Stimulated activated CD8-positive, alpha-beta memory T cell treated with anti-CD3 and anti-CD28 coated beads, Interleukin-12 subunit alpha, Interleukin-12 subunit beta, amount 100 ng/mL, for 1 hour (primary cell): Measurements from ENCODE around the gene AFAP1L1.
"Not testable (repeated sequence)": the region's sequence is repeated elsewhere in the genome, so short reads cannot be mapped to it uniquely, and the experiment has no call there.

ENCODE experiments used
- DNase-seq: peaks from one replicate; pipeline ENCODE4 v3.0.0-alpha.2; 2020; ENCODE audit warnings: low read depth

The AFAP1L1 gene

DNA sequence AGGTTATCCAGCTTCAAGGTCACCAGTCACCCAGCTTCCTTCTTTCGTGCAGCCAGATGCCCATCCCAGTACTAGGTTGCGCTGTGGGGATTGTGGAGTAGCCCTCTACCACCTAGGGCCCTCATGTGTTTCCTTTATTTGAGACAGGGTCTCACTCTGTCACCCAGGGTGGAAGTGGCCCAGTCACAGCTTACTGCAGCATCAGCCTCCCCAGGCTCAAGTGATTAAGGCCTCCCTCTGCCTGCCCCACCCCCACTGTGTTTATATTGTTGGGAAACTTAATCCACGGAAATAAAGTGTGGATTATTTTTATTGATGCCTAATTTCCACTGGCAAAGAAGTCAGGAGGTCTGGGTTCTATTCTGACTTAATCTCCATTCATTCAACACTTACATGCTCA is 103.1 kb downstream of the AFAP1L1 start:
- no peak for DNase-seq

DNA sequence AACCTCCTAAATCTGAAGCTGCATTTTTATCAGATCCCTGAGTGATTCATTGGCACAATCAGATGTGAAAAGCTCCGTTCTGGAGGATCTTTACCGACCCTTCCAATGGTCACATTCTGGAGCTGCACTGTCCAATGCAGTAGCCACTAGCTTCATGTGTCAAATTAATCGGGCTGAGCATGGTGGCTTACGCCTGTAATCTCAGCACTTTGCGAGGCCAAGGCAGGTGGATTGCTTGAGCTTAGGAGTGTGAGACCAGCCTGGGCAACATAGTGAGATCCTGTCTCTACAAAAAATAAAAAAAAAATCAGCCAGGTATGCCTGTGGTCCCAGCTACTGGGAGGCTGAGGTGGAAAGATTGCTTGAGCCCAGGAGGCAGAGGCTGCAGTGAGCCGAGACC is 103.8 kb downstream of the AFAP1L1 start:
- no peak for DNase-seq

DNA sequence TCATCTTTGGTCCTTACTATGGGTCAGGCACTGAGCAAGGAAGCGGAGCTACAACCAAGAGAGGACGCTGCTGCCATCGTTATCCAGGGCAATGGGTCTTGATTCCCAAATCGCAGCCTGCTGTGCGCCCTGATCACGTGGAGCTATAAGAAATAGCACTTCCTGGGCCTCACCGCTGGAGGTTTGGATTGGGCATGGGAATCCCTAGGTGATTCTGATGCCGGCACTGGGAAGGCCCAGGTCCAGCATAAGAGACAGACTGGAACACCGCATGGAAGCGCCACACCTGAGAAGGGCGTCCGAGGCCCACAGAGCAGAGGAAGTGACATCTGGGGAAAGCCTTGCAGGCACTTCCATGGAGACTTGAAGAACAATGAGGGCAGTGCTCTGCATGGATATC is 104.4 kb downstream of the AFAP1L1 start:
- no peak for DNase-seq

DNA sequence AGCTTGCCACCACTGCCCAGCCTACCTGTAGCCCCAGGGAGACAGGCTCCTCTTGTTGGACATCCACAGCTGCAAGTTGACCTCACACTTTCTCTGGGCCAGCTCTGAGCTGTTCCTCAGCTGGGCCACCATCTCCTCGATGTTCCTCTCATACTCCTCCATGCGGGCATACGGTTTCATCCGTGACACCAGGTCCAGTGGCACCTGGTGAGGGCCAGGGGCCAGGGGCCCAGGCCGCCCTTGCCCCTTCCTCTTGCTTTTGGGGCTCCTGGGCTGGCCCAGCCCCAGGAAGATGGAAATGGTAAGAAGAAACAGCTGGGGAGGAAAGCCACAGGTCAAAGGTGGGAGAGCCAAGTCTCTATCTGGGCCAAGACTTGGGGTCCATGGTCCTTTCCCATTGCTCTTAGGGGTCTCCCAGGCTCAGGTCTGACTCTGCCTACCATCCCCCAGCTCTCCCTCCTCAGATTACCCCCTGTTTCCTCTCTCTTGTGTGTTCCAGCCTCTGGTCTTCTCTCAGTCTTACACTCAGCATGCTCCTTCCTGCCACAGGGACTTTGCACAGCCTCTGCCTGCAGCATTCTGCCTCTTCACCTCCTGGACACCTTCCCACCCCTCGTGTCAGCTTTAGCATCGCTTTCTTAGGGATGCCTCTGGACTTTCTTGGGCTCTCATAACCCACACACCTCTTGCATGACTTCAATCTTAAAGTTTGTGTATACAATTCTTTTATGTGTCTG is 105.2 kb downstream of the AFAP1L1 start:
- DNase-seq, result no peak

DNA sequence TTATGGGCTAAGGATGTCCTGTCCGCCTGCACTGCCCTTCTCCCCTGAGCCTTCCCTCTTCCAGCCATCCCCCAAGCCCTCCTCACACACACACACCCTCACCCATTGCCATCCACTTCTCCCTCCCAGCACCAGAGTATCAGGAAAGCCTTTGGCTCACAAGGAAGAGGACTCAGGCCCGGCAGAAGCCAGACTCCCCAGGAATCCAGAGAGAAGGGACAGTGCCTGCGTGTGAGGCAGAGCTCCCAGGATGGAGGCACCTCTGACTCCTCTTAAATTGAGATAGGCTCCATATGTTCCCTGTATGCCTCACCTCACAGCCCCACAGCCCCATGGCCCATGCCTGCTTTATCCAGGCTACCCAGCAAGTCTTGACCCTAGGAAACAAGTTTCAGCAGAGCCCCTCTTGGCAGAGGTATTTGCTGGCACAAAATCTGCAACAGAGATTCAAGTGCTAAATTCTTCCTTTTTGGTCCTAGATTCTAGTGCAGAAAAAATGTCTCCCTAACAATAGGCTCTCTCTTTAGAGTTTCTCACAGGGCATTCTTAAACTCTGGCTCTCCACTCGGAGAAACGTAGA is 106.7 kb downstream of the AFAP1L1 start:
- no peak for DNase-seq

DNA sequence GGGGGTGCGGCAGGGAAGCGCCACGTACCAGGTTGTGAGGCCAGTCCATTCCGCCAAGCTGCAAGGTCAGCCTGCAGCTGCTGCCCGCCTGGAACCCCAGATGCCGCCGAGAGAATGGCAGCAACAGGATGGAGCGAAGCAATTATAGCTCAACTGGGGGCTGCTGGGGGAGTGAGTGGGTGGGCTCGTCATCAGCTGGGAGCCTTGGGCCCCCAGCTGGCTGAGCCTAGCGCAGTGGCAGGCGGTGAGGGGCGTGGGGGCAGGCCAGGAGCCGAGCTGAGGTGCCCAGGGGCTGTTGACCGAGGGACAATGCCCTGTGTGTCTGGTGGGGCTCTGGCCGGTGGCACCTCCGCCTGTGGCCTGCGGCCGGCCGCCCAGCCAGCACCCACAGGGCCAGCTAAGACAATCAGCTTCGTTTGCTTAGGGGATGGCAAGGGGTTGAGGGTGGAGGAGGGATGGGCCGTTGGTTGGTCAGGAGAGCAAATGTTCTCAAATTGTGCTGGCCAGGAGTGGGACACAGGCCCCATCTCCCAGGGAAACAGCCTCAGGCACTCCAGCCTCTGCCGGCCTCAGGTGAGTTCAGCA is 107.6 kb downstream of the AFAP1L1 start, which contains the start of gene IL17B:
Gene IL17B, minus strand, starts transcription at position 116 of the 585 bp plus-strand sequence. Its CDS starts 67 bp downstream, at position 49.
- DNase-seq, result no peak

DNA sequence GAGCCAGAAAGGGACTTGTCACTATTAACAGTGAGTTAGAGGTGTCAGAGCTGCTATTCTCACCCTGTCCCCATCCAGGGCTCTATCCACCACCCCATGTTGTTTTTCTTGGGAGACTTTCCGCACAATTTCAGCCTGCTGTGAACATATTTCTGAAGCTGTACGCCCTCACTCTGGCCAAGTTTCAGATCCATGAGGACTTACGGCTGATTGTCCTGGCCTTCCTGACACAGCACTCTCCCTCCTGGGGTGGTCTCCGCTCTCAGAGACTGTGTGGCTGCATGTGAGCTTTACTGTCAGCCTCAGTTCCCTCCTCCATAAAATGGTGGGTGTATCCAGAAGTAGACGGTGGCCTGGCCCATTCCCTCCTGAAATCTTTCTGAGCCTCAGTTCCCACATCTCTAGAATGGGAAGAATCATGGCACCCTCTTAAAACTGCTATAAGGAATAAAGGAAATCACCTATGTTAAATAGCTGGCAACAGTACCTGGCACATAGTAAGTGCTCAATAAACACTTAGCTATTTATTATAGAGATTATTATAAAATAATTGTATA is 108.2 kb downstream of the AFAP1L1 start:
- DNase-seq, result no peak

DNA sequence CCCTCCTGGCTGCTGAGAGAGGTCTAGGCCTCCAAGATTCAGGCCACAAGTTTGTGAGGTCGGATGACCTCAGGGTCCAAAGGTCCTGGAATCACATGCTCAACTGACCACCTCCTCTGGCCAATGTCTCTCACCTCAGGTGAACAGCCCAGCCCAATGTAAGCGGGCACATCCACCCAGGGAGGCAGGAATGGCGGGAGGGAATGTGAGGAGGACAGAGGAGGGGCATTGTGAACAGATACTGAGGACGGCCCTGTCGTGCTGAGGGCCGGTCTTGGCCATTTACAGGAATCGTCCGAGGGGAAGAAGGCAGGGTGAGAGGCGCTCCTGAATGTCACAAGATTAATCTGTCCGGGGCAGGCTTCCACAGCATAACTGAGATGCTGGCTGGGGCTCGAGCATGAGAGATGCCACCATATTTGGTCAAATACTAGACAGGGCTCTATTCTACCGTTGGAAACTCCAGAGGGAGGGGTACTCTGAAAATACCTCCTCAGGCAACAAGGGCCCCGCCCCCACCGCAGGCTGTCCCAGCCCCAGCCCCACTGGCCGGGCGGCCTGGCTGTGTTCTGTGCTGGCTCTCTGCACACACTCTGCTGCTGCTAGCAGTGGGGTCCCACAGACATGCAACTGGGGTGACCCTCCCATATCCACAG is 108.9 kb downstream of the AFAP1L1 start:
- DNase-seq, result no peak

DNA sequence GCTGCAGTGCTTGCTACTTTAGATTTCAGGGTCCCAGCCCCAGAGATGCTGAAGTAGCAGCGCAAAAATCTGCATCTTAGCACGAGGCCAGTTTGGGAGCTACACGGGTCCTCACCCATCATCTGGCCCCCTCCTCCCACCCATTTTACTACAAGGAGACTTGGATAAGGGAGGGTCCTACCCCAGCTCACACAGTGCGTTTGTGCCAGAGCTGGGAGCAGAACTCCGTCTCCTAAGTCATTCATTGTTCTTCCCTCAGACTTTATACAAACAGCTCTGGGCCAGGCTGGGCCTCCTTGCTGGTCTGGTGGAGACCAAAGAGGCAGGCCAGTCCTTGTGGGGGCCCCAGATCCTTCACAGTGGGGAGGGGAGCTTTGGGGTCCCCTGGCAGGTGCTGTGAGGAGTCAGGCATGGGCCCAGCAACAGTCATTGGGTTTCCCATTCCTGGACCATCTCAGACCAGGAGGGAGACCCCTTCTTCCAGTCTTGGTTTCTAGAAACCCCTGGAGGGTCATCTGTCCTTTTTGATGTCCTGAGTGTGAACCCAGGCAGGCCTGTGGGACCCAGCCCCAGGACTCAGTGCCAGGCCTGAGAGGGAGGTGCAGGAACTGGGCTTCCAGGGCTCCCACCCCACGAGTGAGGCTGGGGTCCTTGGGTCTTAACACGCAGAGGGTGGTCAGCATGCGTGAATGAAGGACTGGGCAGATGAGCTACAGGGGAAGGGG is 109.8 kb downstream of the AFAP1L1 start:
- no peak for DNase-seq

DNA sequence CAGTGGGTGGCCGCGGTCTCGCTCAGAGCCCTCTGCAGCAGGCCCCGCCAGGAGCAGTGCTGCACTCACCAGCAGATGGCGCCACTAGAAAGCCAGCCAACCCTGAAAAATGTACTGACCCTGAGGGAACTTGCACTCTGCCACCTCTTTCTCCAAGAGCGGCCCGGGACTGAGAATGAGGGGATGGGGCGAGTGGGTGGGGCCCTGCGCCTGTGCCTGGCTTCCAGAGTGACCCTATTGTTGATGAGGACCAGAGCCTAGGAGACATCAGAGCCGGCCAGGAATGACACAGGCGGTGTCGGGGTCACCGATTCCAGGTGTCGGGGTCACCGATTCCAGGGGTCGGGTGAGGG is 110.3 kb downstream of the AFAP1L1 start:
- DNase-seq, result peak; percentile 60

DNA sequence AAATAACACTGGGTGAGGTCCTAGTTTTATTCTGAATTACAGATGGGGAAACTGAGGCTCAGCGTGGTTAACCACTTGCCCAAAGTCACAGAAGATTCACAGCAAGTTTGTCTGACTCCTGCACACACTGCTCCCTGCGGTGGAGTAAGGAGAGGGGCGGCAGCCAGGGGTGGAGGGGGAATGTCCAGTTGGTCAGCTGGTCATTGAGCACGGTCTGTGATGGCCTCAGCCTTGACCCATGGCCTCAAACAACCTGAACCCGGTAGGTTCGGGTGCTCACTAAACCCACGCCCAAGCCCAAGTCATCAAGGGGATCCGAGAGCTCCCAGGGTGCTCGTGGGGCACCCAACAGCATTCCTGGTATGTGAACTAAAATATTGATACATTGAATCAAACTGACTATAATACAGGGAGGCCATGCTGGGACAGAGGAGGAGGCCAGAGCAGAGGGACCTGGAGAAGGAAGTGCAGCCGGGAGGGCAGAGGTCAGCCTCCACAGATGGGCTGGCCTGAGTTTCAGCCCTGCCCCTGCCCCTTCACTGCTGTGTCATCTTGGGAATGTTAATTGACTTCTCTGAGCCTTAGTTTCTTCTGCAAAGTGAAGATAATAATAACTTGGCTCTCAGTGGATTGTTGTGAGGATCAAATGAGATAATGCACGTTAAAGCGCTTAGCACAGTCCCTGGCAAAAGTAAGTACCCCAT is 111.0 kb downstream of the AFAP1L1 start:
- no peak for DNase-seq

DNA sequence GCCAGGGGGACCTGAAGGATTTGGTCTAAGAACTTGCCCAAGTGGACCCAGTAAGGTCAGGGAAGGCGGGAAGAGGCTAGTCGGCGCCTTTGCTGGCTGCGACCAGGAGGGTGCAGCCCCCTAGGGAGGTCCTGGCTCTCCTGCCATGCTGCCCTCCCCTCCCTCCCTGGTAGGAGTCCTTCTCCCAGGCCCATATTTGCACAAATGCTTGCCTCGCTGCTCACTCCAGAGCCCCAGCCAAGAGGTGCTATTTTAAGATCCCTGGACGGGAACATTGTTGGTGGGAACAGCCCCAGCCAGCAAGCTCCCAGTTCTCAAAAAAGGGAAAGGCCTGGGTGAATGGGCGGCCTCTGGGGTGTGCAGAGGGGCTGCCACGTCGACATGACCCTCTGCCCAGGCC is 111.7 kb downstream of the AFAP1L1 start:
- DNase-seq, result no peak

DNA sequence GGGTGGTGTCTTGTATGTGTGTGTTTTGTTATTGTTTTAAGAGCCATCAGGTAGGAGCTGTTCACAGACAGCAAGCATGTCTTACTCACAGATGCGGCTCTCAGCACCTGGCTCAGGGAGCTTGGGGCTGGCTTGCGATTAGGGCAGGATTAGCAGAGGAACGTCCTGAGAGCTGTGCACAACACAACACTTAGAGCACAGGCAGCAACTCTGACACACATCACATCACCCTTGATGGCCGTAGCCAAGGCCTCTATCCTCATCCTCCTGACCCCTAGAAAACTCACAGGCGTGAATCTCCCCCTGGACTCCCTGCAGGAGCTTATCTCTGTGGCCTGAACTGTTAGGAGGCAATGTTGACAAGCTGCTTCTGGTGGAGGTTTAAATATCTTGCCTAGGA is 114.5 kb downstream of the AFAP1L1 start:
- DNase-seq, result no peak

DNA sequence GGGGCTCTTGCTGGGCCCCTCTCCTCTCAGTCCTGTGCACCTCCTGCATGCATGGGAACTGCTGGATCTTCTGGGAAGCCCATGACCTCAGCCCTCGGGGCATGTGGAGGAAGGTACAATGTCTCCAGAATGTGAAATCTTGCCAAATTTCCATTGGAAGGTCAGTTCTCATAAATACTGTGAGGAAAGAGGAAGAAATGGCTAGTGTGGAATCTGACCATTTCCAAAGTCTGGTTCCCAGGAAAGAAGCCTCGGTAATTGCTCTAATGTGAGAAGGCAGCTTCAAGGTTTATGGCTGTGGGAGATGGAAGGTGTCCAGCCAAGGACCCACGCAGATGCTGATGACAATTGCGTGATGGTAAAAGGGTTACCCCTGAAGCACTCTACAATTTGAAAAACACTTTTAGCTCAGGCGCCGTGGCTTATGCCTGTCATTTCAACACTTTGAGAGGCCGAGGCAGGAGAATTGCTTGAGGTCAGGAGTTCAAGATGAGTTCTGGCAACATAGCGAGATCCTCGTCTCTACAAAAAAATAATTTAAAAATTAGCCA is 115.5 kb downstream of the AFAP1L1 start:
- DNase-seq, result no peak

DNA sequence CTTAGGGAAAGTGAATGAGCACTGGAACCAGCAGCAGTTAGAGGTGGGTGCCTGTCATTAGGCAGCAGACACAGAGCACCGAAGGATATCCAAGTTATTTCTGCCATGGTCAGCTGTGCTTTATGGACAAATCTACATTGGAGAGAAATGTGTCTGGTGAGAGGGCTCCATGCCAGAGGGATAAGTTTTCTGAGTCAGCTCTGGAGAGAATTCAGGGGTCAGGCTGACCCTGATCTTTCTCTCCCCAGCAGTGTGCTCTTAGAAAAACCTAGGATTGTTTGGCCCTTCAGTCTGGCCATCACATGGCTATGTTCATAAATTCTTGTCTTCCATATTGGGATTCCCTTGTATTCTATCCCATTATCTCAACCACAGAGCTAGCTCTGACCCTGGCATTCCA is 116.3 kb downstream of the AFAP1L1 start:
- DNase-seq, result no peak

DNA sequence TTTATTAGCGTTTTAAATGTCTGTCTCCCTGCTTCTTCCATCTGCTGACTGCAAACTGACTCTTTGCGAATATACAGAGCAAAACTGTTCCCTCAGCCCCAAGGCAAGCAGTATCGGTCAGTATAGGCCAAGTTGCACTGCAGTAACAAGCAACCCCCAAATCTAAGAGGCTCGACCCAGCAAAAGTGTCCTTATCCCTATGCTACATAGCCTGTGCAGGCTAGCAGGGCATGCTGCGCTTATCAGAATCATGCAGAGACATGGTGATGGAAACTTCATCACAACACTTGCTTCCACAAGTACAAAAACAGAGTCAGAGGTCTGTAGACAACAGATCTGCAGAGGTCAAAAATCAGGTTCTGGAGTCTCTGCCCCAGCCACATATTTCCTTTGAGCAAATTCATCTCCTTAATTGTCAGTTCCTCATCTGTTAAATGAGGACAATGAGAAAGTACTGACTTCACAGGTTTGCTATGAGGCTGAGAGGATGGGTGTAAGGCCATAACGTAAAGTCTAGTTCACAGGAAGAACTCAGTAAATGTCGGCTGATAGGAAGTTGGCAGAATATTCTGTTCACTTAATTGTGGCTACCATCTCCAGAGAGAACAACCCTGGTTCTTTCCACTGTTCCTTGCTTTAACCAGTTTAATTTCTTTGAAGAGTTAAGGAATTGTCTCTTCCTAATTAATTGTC is 117.0 kb downstream of the AFAP1L1 start:
- no peak for DNase-seq

DNA sequence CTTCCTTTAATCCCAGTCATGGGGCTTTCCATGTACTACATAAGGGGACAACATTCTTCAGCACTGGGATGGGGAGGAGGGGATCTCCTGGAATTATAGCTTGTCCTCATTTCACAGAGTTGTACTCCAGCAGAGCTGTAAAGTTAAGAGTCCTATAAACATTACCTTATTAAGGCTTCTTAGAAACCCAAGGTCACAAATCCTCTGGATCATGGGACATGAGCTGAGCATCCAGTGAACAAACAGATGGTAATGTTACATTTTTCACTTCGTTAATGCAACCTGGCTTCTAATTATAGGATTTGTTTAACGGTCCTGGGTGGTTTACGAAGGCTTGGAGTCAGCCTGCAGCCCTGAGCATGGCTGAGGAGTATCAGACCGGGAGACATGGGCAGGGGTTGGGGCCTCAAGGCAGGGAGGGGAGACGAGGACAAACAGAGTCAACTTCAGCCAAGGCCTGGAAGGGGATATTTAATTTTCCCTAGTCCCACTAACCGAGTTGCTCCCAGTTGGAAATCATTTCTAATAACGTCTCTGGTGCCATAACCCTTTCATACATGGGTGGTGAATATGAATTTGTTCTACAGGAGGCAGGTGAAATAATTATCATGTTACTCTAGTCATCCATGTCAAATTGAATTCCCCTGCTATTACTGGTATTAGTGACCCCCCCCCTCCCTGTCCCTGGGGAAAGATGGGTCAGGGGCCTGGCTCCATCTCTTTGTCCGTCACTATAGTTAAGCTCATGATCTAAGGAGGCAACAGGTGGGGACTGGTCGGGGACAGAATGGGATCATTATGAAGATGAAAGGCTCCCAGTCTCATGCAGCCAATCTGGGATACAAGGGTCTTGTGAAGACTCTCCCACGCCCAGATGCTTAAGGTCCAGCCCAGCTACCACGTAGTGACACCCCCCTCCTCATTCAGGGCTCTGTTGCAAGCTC is 118.2 kb downstream of the AFAP1L1 start:
- no peak for DNase-seq

DNA sequence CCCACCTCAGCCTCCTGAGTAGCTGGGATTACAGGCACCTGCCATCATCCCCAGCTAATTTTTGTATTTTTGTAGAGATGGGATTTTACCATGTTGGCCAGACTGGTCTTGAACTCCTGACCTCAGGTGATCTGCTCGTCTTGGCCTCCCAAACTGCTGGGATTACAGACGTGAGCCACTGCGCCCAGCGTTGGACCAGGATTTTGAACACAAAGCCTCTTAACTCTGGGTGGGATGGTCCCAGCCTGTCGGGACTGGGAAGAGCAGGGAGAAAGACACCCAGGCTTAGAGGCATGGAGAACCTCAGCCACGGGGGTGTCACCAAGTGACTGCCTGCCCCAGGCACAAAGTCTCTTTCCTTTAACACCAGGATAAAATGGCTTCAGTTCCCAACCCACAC is 119.4 kb downstream of the AFAP1L1 start:
- DNase-seq, result not testable (repeated sequence)
